A673 (cell line): ENCODE data around the gene USP5. TPM values are rescaled to one million over a fixed set of nuclear protein-coding genes. Genes with fewer than 3 reads are reported as not detected.

Source experiments
- BruUV-seq: library from RNA; stranded (reverse); fragments of 400-500 nt; replicated peaks from 2 replicates; lab custom pipeline; 2021; lab: Mats Ljungman, UMichigan
- CTCF ChIA-PET: fragments of 300-600 bp; sonication (Branson Sonifier 250); formaldehyde crosslinking; loops from one replicate; lab custom pipeline; 2022; ENCODE audit warnings: antibody characterized with exemption; lab: Charles Lee
- POLR2A ChIA-PET: fragments of 300-600 bp; sonication (Branson Sonifier 250); formaldehyde crosslinking; loops from one replicate; lab custom pipeline; 2022; ENCODE audit warnings: antibody characterized with exemption; ENCODE audit not compliant: low non-redundant PET; lab: Charles Lee
- DNase-seq: peaks from one replicate; pipeline ENCODE4 v3.0.0-alpha.2; 2015; ENCODE audit warnings: low spot score
- H3K27ac ChIP-seq: fragments of 200-600 bp; sonication (generic); 2 replicates; pipeline ENCODE4 v1.5.1; 2016; ENCODE audit warnings: mixed run types, low read depth, mild to moderate bottlenecking, mixed read lengths, antibody characterized with exemption, low read length; ENCODE audit not compliant: poor library complexity, severe bottlenecking
- H3K27me3 ChIP-seq: fragments of 200-600 bp; sonication (generic); replicated peaks from 2 replicates; pipeline ENCODE4 v1.6.1; 2017; ENCODE audit warnings: mixed run types, low read depth, mild to moderate bottlenecking, mixed read lengths, antibody characterized with exemption, low read length; ENCODE audit not compliant: insufficient read depth, poor library complexity
- H3K36me3 ChIP-seq: fragments of 200-600 bp; sonication (generic); 2 replicates; pipeline ENCODE4 v1.6.1; 2016; ENCODE audit warnings: mixed run types, mild to moderate bottlenecking, mixed read lengths, antibody characterized with exemption, low read length; ENCODE audit not compliant: insufficient read depth, poor library complexity, severe bottlenecking
- H3K4me1 ChIP-seq: fragments of 200-600 bp; sonication (generic); 2 replicates; pipeline ENCODE4 v1.6.1; 2017; ENCODE audit warnings: mixed run types, mild to moderate bottlenecking, mixed read lengths, antibody characterized with exemption, low read length; ENCODE audit not compliant: insufficient read depth, poor library complexity, severe bottlenecking
- H3K4me3 ChIP-seq: fragments of 200-600 bp; sonication (generic); 2 replicates; pipeline ENCODE4 v1.5.1; 2016; ENCODE audit warnings: low read depth, mixed run types, mild to moderate bottlenecking, mixed read lengths, low read length; ENCODE audit not compliant: poor library complexity, severe bottlenecking
- H3K9me3 ChIP-seq: fragments of 200-600 bp; sonication (generic); 2 replicates; pipeline ENCODE4 v1.6.1; 2016; ENCODE audit warnings: mixed run types, low read depth, mild to moderate bottlenecking, mixed read lengths, antibody characterized with exemption, low read length; ENCODE audit not compliant: poor library complexity, severe bottlenecking
- CTCF ChIP-seq: fragments of 300-800, 200-600 bp; sonication (generic); conservative IDR thresholded peaks from 2 replicates; pipeline ENCODE4 v1.5.1; 2017; ENCODE audit warnings: low read depth, mild to moderate bottlenecking, antibody characterized with exemption, low read length, moderate library complexity, mixed read lengths
- EZH2 ChIP-seq: fragments of 200-600 bp; sonication (generic); IDR thresholded peaks from 2 replicates; pipeline ENCODE4 v1.6.1; 2017; ENCODE audit warnings: borderline replicate concordance, low read depth, mild to moderate bottlenecking, mixed read lengths, antibody characterized with exemption, low read length; ENCODE audit not compliant: poor library complexity, severe bottlenecking
- intact Hi-C: fragments of 100-400 bp; cut with micrococcal nuclease; formaldehyde crosslinking; loops from one replicate; pipeline ENCODE4 v1.10.0; 2022; ENCODE audit not compliant: unreplicated experiment
- total RNA-seq: library from RNA; stranded (reverse); gene quantifications from 2 replicates; pipeline ENCODE4 v1.2.3, GENCODE V29; 2021

The USP5 gene
- total RNA-seq, 1 experiment from 2014 or later = 209 TPM

- DNase-seq = peak; percentile 38
- Histone ChIP-seq H3K4me3 (peak overlapping the region; percentile 75), H3K9me3 (no peaks in the 10 kb centered on the region), H3K4me1 (peaks cover 31% of the 10 kb centered on the region), H3K36me3 (peaks cover 34% of the 10 kb centered on the region), H3K27ac (peak overlapping the region; percentile 74), H3K27me3 (no peaks in the 10 kb centered on the region)
- ChIA-PET CTCF (interaction anchor here (1.1 to 2.3 kb wide), 3 partner anchors 11 to 20 kb away, joined by 4 to 13 read pairs (median 10); partner anchors contain the start of genes CDCA3 and USP5), POLR2A (interaction anchor here (0.6 to 0.7 kb wide), 3 partner anchors 65 to 72 kb away, joined by 3 to 4 read pairs (median 4); partner anchors contain the start of genes C12orf57 and RNU7-1)
- TF ChIP-seq CTCF (no peak), EZH2 (no peak)
- intact Hi-C loops = loop anchor here (5.0 kb wide), 2 partner anchors 66 to 241 kb away; no protein-coding TSS in a partner anchor
- BruUV-seq = no TSS peak
These were observed 19.4 kb downstream of the USP5 start for GRCh38 chr12:6871052-6871957.

- Histone ChIP-seq H3K27me3 (no peaks in the 10 kb centered on the region), H3K4me1 (peaks cover 23% of the 10 kb centered on the region), H3K27ac (peak overlapping the region; percentile 74), H3K36me3 (peaks cover 34% of the 10 kb centered on the region), H3K9me3 (no peaks in the 10 kb centered on the region), H3K4me3 (peak overlapping the region; percentile 75)
- TSS peak; percentile 66 for BruUV-seq
- ChIA-PET CTCF (interaction anchor here (0.6 to 2.3 kb wide), 12 partner anchors 10 to 118 kb away, joined by 3 to 13 read pairs (median 4); partner anchors contain the start of genes CDCA3, ENO2 and USP5), POLR2A (interaction anchor here (0.5 to 0.7 kb wide), 4 partner anchors 19 to 236 kb away, joined by 3 to 10 read pairs (median 3); partner anchors contain the start of gene ZNF384)
- intact Hi-C loops = loop anchor here (2.0 to 5.0 kb wide), 4 partner anchors 18 to 240 kb away; partner anchors contain the start of gene LRRC23
- TF ChIP-seq CTCF (peak; percentile 97), EZH2 (no peak)
- DNase-seq = peak; percentile 90
These were observed 20.4 kb downstream of the USP5 start for GRCh38 chr12:6872073-6873048.
